DND-41 (cell line): ENCODE results near the gene KXD1.

Experiments used
- ATAC-seq: fragments of 200-7000 bp; cut with Tn5 transposase; 3 replicates; pipeline ENCODE4 v1.9.1; 2021; ENCODE audit warnings: low read depth; ENCODE audit not compliant: insufficient read depth
- DNase-seq: peaks from one replicate; pipeline ENCODE4 v3.0.0-alpha.2; 2020
- H2AFZ ChIP-seq: 2 replicates; pipeline ENCODE4 v1.6.0; 2012; ENCODE audit warnings: low read depth, low read length
- H3K27ac ChIP-seq: 2 replicates; pipeline ENCODE4 v1.5.1; 2012; ENCODE audit warnings: low read length, inconsistent platforms
- H3K27me3 ChIP-seq: fragments of 200-600 bp; sonication (generic); 2 replicates; pipeline ENCODE4 v1.6.0; 2012; ENCODE audit warnings: low read length, mild to moderate bottlenecking, inconsistent platforms; ENCODE audit not compliant: insufficient read depth, poor library complexity
- H3K36me3 ChIP-seq: 2 replicates; pipeline ENCODE4 v1.5.1; 2012; ENCODE audit warnings: low read length, inconsistent platforms; ENCODE audit not compliant: insufficient read depth
- H3K4me1 ChIP-seq: 2 replicates; pipeline ENCODE4 v1.5.1; 2012; ENCODE audit warnings: mild to moderate bottlenecking, low read length; ENCODE audit not compliant: insufficient read depth
- H3K4me2 ChIP-seq: 2 replicates; pipeline ENCODE4 v1.6.0; 2012; ENCODE audit warnings: mild to moderate bottlenecking, moderate library complexity, low read length, inconsistent platforms; ENCODE audit not compliant: insufficient read depth
- H3K4me3 ChIP-seq, 2 experiments: fragments of 200-600 bp in 1 of 2; shearing (Covaris generic) in 1 of 2; 2 replicates each; pipeline ENCODE4 v1.5.1; 2012 to 2016; ENCODE audit warnings: inconsistent platforms in 2 of 2, low read length in 2 of 2, mild to moderate bottlenecking in 2 of 2, low read depth in 1 of 2, moderate library complexity in 1 of 2
- H3K79me2 ChIP-seq: 2 replicates; pipeline ENCODE4 v1.6.0; 2012; ENCODE audit warnings: low read length, inconsistent platforms; ENCODE audit not compliant: insufficient read depth
- H3K9ac ChIP-seq: 2 replicates; pipeline ENCODE4 v1.6.0; 2012; ENCODE audit warnings: low read depth, mild to moderate bottlenecking, inconsistent platforms, low read length, moderate library complexity
- H3K9me3 ChIP-seq: 2 replicates; pipeline ENCODE4 v1.5.1; 2012; ENCODE audit warnings: low read length, moderate library complexity, mild to moderate bottlenecking, inconsistent platforms; ENCODE audit not compliant: insufficient read depth, severe bottlenecking
- H4K20me1 ChIP-seq: 2 replicates; pipeline ENCODE4 v1.6.0; 2012; ENCODE audit warnings: low read length; ENCODE audit not compliant: insufficient read depth
- CTCF ChIP-seq: IDR thresholded peaks from 2 replicates; pipeline ENCODE4 v1.5.1; 2012; ENCODE audit warnings: borderline replicate concordance, low read length, moderate library complexity, mild to moderate bottlenecking; ENCODE audit not compliant: poor library complexity, severe bottlenecking; ENCODE audit errors: extremely low read depth
- EZH2 ChIP-seq: IDR thresholded peaks from 3 replicates; pipeline ENCODE4 v1.6.1; 2012; ENCODE audit warnings: borderline replicate concordance, low read depth, mild to moderate bottlenecking, moderate library complexity, low read length, inconsistent platforms; ENCODE audit not compliant: severe bottlenecking

Gene KXD1

DNA sequence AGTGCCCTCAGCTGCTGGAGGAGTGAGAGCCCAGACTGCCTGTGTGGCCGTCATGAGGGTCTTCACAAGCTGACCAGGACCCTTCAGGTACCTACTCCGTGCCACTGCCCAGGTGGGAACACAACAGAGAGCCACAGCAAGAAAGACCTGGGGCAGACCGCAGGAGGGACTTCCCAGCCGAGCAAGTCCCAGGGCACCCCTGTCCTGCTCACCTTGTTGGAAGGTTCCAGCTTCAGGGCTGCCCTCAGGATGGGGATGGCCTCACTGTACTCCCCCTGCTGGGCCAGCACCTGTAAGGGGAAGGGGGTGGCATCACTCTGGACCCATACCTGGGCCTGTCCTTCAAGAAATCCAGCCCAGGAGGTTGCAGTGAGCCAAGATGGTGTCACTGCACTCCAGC, 24.6 kb upstream of the KXD1 start:
- Histone ChIP-seq H3K4me1 (no peaks in the 10 kb centered on the region), H3K27me3 (no peaks in the 10 kb centered on the region), H3K4me2 (no peak overlapping the region), H3K9me3 (no peaks in the 10 kb centered on the region), H2AFZ (no peak overlapping the region), H3K27ac (no peak overlapping the region), H3K9ac (no peak overlapping the region), H3K79me2 (no peaks in the 10 kb centered on the region), H4K20me1 (peaks cover 6% of the 10 kb centered on the region; the same call in 1 of the 2 replicates), H3K4me3 (no peak overlapping the region), H3K36me3 (peaks cover 54% of the 10 kb centered on the region)
- TF ChIP-seq EZH2 (no peak), CTCF (no peak)
- ATAC-seq (no peak), DNase-seq (no peak)

DNA sequence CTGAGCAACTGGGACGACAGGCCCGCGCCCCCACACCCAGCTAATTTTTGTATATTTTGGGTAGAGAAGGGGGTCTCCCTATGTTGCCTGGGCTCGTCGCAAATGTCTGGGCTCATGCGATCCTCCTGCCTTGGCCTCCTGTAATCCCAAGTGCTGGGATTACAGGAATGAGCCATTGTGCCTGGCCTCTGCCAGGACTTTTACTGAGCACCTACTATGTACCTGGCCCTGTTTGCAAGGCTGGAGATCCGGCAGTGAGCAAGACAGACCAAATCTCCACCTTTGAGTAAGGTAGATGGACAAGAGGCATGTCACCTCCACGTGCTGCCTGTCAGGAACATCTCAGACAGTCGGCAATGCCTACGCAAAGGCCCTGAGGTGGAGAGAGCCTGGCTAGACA, 21.2 kb upstream of the KXD1 start:
- no peak overlapping the region for H2AFZ ChIP-seq
- H3K9ac ChIP-seq, result no peak overlapping the region
- peaks cover 80% of the 10 kb centered on the region for H3K36me3 ChIP-seq
- H3K4me3 ChIP-seq, result no peak overlapping the region
- H4K20me1 ChIP-seq, result peaks cover 6% of the 10 kb centered on the region; the same call in 1 of the 2 replicates
- DNase-seq (no peak), ATAC-seq (no peak)
- no peaks in the 10 kb centered on the region; the same call in 1 of the 2 replicates for H3K4me1 ChIP-seq
- peaks cover 4% of the 10 kb centered on the region; the same call in 1 of the 2 replicates for H3K79me2 ChIP-seq
- TF ChIP-seq EZH2 (no peak), CTCF (no peak)
- no peaks in the 10 kb centered on the region for H3K27me3 ChIP-seq
- no peak overlapping the region for H3K4me2 ChIP-seq
- H3K27ac ChIP-seq, result no peak overlapping the region
- H3K9me3 ChIP-seq, result no peaks in the 10 kb centered on the region

DNA sequence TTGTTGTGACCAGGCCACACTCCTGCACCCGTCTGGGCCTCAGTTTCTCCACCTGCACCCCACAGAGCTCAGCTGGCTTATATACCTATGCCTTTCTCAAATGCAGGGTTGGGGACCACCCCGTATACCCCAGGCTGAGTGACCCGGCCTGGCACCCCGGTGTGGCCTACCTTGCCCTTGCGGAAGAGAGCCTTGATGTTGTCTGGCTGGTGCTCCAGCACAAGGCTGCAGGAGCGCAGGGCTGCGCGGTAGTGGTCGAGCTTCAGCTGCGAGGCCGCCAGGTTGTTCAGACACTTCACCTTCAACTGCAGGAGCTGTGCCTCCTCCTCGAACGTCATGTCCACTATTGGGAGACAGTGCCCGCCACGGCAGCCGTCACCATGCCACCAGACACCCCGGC, 20.2 kb upstream of the KXD1 start:
- H3K9ac ChIP-seq, result no peak overlapping the region
- H3K4me2 ChIP-seq, result no peak overlapping the region
- H3K27ac ChIP-seq, result no peak overlapping the region
- H3K4me3 ChIP-seq, result no peak overlapping the region
- H3K4me1 ChIP-seq, result peaks cover 9% of the 10 kb centered on the region
- H4K20me1 ChIP-seq, result peaks cover 6% of the 10 kb centered on the region; the same call in 1 of the 2 replicates
- ATAC-seq (no peak), DNase-seq (no peak)
- H2AFZ ChIP-seq, result no peak overlapping the region
- TF ChIP-seq EZH2, result no peak
- TF ChIP-seq CTCF, result no peak
- peaks cover 14% of the 10 kb centered on the region for H3K79me2 ChIP-seq
- no peaks in the 10 kb centered on the region for H3K9me3 ChIP-seq
- H3K36me3 ChIP-seq, result peaks cover 76% of the 10 kb centered on the region
- H3K27me3 ChIP-seq, result no peaks in the 10 kb centered on the region

GRCh38 chr19:18538115-18538514, 19.6 kb upstream of the KXD1 start:
- Histone ChIP-seq H3K9me3 (no peaks in the 10 kb centered on the region), H3K27ac (no peak overlapping the region), H4K20me1 (peaks cover 4% of the 10 kb centered on the region; the same call in 1 of the 2 replicates), H2AFZ (no peak overlapping the region), H3K36me3 (peaks cover 69% of the 10 kb centered on the region), H3K79me2 (peaks cover 19% of the 10 kb centered on the region), H3K4me2 (no peak overlapping the region), H3K4me3 (no peak overlapping the region), H3K27me3 (no peaks in the 10 kb centered on the region), H3K9ac (no peak overlapping the region), H3K4me1 (peaks cover 12% of the 10 kb centered on the region)
- ATAC-seq (no peak), DNase-seq (no peak)
- TF ChIP-seq EZH2, result no peak
- TF ChIP-seq CTCF, result no peak
